Measurements from ENCODE around the gene NPW.
"Not testable (repeated sequence)": the region's sequence is repeated elsewhere in the genome, so short reads cannot be mapped to it uniquely, and the experiment has no call there.

The NPW gene

GRCh38 chr16:2001456-2002355 is 17.9 kb upstream of the NPW start:
- no peak for DNase-seq

DNA sequence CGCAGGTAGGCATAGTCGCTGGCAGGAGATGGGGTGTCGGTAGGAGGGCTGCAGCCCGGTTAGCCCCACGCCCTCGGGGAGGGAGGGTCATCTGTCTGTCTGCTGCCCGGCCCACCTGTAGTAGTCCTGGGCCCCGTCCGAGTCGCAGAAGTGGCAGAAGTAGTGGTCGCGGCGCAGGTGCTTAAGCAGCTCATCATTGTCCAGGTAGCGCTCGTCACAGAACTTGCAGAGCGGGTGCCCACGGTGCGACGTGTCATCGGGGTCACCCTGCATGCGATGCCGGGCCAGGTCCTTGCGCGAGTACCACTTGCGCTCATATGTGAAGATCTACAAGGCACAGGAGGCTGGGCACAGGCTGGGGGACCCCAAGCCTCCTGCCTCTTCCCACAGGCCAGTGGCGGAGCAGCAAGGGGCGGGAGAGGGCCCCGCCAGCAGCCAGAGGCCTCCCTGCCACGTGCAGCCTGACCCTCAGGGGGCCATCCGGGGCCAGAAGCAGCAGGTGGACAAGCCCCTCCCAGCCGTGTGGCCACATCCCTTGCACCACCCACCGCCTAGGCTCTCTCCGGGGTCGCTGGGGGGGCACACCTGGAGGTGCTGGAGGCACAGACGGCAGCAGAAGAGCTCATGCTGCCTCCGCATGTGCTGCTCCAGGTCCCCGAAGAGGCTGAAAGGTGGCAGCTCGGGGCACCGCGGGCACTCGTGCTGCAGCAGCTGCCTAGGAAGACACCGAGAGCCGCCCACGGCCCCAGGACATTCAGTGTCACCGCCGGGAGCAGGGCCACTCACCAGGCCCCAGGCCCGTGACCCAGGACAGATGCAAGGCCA is 17.0 kb upstream of the NPW start:
- DNase-seq = no peak

GRCh38 chr16:2003231-2003826 is 16.3 kb upstream of the NPW start:
- DNase-seq = no peak

DNA sequence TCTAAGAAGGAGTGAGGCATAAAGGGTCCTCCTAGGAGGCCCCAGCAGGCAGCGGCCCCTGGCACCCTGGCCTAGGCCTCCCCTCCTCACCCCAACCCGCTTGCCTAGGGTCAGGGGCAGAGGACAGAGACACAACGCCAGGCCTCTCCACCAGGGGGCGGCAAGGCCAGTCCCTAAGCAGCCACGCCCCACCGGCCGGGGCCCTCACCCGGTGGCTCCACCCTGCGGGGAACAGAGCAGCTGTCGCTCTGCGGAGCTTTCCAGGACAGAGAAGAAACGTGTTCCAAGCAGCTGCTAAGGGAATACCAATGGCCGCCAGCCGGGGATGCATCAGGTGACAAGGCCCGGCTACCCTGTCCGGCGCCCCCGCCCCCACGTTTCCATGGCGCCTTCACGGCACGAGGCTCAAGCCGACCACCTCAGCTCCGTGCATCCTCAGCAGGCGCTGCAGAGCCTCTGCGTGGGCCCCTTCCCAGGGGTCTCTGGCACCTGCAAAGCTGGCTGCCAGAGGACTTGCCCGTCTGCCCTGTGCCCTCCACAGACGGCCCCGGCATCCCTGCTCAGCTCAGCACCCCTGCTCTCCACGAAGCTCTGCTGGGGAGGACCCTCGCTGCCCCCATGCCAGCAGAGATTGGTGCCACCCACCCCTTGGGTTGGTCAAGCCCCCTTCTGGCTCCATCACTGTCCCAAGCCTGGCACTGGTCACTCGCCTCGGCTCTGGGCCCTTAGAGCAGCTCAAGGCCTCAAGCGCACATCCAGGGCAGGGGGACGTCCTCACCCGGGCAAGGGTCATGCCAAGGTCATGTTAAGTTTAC is 15.6 kb upstream of the NPW start:
- DNase-seq = peak in 52 of 58 donors; percentile 11 to 83 (median 54)

- no peak for DNase-seq
Measured at GRCh38 chr16:2004795-2005517, 14.6 kb upstream of the NPW start.

- DNase-seq = peak in 6 of 58 donors; percentile 16 to 55 (median 30)
Measured at GRCh38 chr16:2005646-2006045, 13.9 kb upstream of the NPW start.

DNA sequence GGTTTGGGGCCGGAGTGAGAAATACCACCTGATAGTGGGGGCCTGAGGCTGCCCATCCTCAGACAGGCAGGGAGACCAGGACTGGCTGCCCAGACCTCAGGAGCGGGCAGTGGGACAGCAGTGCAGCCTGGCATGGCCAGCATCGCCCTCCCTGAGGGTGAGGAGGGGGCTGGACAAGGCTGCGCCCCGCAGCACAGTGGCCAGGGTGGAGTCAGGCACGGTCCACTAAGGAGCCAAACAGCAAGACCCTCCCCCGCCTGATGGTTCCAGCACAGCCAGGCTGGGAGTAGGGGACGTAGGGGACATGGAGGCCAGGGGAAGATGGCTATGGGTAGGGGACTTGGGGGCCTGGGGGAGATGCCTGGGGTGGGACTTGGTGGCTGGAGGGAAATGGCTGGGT is 13.3 kb upstream of the NPW start:
- DNase-seq = no peak

- no peak for DNase-seq
Measured at GRCh38 chr16:2007081-2007836, 12.3 kb upstream of the NPW start.

- no peak for DNase-seq
Measured at GRCh38 chr16:2008009-2008526, 11.5 kb upstream of the NPW start.

GRCh38 chr16:2008631-2009163 is 10.9 kb upstream of the NPW start:
- no peak for DNase-seq

GRCh38 chr16:2009164-2009711 is 10.3 kb upstream of the NPW start:
- peak in 2 of 58 donors; percentile 44 to 45 for DNase-seq

DNA sequence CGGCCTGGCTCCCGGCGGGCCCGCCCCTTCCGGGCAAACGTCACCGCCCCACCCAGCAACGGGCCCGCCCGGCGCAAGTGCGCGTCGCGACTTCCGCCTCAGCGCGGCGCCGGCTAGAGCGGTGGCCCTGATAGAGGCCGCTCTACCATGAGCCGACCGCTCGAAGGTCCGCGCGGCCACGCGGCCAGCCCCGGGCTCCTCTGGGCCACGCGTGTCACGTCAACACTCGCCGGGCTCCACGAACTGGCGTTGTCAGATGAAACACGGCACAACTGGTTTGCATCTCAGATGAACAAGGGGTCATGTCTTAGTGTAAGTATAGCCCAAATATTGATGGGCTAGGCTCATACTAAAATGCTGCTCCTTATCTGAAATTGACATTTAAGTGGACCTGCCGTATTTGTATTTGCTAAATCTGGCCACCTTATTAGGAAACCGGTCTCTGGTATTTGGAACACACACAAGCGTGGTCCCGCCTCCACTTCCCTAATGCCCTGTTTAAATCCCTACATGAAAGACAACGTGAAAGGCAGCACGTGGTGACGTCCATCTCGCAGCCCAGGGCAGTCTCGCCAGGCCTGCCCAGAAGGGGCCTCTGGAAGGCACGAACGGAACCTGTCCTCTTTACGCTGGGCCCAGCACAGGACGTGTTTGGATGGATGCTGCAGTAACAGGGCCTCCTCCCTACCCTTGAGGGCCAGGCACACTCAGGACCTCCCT is 9.6 kb upstream of the NPW start, which contains the start of gene ZNF598:
ZNF598 (minus strand) TSS at position 31 of the 720 bp plus-strand sequence.
- peak in 56 of 58 donors; percentile 15 to 89 (median 70) for DNase-seq

GRCh38 chr16:2011726-2012125 is 7.9 kb upstream of the NPW start:
- not testable (repeated sequence) for DNase-seq

DNA sequence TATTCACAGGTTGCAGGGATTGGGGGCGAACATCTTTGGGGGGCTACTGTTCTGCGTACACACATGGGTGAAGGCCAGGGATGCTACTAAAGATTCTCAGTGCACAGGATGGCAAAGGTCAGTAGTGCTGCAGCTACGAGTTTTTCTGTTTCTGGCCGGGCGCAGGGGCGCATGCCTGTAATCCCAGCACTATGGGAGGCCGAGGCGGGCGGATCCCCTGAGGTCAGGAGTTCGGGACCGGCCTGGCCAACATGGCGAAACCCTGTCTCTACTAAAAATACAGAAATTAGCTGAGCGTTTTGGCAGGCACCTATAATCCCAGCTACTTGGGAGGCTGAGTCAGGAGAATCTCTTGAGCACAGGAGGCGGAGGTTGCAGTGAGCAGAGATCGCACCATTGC is 6.1 kb upstream of the NPW start:
- DNase-seq = no peak

- no peak for DNase-seq
Measured at GRCh38 chr16:2015117-2015946, 4.3 kb upstream of the NPW start.

GRCh38 chr16:2015947-2016208 is 3.7 kb upstream of the NPW start:
- DNase-seq = no peak

DNA sequence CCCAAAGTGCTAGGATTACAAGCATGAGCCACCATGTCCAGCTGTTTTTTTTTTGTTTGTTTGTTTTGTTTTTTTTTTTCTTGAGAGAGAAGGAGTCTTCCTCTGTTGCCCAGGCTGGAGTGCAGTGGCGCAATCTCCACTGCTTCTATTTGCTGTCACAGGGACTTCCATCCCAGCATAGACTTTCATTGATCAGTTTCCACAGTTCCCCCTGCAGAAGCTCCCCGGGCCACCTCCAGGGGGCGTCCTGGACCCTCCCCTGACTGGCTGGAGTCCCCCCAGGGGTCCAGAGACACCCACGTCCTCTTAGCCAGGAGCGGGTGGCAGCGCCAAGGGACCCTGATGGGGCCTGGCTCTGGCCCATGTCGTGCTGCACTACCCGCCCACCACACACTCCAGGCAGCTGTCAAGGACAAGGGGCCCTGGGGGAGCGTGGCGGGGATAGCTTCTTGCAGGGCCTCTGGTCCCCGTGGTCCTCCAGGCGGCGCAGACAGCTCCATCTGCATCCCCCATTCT is 3.1 kb upstream of the NPW start:
- DNase-seq = peak in 1 of 58 donors; percentile 11
